GM12864 (cell line): ENCODE results near the gene ALX4.

ENCODE experiments used
- DNase-seq: peaks from one replicate; pipeline ENCODE4 v3.0.0-alpha.2; 2011; ENCODE audit warnings: low read depth
- H3K4me3 ChIP-seq: 2 replicates; pipeline ENCODE4 v1.5.1; 2011; ENCODE audit warnings: mild to moderate bottlenecking, low read depth, low read length, control low read depth
- TF ChIP-seq, protein P1 (sequence below): IDR thresholded peaks from 2 replicates; pipeline ENCODE4 v1.5.1; 2011; ENCODE audit warnings: low read depth, mild to moderate bottlenecking, moderate library complexity, low read length, control low read depth, inconsistent platforms; ENCODE audit errors: missing control alignments

The ALX4 gene

DNA sequence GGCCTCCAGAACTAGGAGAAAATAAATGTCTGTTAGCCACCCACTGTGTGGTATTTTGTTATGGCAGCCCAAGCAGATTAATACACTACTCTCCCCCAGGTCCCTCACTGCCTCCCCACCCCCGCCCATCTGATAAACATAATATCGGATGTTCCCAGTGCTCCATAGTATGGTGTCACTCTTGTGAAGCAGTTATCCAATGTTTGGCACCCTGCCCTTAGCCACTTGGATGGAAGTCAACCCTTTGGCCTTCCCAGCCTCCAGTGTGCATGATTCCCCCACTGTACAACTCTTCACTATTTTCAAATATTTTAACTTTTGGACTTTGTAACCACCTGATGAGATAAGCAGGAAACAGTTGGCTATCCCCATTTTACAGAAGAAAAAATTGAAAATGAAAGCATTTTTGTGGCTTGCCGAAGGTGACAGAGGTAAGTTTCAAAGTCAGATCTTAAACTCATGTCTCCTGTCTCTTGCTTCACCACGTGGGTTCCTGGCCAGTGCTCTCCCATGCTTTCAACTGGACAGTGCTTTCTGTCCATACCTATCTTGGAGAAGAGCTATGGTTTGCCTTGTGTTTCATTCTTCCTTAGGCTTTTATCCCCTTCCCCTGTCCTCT is 53.2 kb downstream of the ALX4 start:
- no peak overlapping the region for H3K4me3 ChIP-seq
- no peak for DNase-seq
- TF ChIP-seq, protein P1, sequence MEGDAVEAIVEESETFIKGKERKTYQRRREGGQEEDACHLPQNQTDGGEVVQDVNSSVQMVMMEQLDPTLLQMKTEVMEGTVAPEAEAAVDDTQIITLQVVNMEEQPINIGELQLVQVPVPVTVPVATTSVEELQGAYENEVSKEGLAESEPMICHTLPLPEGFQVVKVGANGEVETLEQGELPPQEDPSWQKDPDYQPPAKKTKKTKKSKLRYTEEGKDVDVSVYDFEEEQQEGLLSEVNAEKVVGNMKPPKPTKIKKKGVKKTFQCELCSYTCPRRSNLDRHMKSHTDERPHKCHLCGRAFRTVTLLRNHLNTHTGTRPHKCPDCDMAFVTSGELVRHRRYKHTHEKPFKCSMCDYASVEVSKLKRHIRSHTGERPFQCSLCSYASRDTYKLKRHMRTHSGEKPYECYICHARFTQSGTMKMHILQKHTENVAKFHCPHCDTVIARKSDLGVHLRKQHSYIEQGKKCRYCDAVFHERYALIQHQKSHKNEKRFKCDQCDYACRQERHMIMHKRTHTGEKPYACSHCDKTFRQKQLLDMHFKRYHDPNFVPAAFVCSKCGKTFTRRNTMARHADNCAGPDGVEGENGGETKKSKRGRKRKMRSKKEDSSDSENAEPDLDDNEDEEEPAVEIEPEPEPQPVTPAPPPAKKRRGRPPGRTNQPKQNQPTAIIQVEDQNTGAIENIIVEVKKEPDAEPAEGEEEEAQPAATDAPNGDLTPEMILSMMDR = no peak

DNA sequence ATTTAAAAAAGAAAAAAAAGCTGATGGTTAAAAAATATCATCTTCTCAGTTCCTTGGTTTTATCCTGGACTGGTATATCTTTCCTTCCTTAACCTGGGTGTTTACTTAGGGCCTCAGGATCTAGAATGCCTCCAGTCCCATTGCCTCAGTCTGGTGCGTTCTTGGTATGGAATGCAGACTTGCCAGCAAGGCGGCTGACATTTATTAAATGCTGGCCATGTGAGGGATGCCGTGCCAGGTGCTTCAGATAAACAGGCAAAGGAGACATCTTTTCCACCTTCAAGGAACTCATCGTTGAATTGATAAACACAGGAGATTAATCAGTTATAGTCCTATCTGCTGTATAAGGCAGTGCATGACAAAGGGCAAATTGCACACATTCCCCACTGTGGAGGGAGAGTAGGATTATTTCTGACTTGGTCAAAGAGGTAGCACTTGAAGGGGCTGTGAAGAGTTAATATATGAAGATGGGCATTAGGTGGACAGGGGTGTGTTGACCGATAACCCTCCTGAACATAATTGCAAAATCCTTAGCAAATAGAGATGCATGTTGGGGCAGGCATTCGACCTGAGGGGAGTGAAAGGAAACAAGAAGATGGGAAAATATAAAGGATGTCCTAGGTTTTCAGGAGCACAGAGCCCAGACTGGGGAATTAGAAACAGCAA is 54.4 kb downstream of the ALX4 start:
- TF ChIP-seq, protein P1 = no peak
- DNase-seq = no peak
- H3K4me3 ChIP-seq = no peak overlapping the region

DNA sequence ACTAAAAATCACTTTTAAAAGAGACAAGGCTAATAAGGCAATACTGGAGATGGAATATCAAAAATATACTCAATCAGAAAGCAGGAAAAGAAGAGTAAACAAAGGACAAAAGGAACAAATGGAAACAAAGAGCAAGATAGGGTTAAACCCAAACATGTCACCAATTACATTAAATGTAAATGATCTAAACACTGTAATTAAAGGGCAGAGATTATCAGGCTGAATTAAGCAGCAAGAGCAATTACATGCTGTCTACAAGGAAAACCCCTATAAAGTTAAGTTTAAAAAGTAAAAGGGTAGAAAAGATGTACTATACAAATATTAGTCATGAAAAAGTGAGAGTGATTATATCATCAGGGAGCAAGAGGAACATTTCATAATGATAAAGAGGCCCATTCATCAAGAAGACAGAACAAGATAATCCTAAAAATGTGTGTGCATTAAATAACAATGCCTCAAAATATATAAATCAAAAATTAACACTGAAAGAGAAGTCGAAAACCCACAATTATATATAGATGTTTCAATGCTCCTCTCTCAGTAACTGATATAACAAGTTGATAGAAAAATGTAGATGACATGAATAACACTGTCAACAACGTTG is 56.8 kb downstream of the ALX4 start:
- no peak for DNase-seq
- H3K4me3 ChIP-seq = no peak overlapping the region
- TF ChIP-seq, protein P1 = no peak

DNA sequence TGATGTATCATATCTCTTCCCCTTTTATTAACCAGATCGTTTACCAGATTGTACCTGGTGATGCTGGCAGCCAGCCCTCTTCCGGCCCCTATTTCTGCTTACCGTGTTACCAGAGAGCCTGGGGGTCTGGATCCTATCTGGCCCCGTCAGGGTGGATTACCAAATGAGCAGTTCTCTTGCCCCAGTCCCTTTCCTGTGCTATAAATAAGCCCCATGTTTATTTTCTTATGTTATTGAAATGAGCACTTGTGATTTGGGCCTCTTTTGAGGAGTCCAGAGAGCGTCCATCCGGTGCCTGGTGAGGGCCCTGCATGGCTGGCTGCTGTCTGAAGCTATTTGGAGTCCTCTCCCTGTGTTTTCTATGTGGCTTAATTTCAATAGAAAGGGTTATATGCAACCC is 59.5 kb downstream of the ALX4 start:
- H3K4me3 ChIP-seq = no peak overlapping the region
- DNase-seq = no peak
- TF ChIP-seq, protein P1 = no peak

DNA sequence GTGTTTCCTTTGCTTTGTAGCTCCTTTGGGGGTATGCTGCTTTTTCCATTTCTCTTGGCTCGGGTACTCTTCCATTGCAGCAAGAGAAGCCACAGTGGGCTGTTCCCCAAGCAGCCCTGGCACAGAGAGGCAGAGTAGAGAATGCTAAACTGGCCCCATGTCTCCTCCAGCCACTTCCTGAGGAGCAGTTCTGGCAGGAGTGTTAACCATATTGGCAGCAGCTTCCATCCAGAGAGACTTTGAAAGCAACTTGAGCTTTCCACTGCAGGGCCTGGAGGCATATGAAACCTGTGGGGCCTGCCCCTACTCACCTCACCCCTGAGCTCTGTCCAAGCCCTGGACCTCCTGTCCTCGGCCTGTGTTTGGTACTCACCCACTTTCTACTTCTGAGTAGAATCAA is 61.8 kb downstream of the ALX4 start:
- TF ChIP-seq, protein P1 = no peak
- no peak overlapping the region for H3K4me3 ChIP-seq
- DNase-seq = no peak

DNA sequence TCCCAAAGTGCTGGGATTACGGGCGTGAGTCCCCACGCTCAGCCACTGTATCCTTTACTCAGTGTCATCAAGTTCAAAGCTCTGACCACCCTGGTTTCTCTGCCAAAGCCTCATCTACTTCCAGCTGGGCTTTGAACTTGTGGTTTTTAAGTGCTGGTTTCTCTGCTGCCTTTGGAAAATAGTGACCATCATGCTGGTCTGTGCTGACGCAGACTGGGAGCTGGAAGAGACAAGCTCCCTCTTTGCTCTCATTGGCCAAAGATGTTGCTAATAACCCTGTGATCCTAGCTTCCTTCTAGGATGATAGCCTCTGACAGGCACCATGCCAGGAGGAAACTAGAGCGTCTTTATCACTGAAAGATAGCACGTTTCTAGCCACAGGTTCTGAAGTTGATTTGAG is 62.4 kb downstream of the ALX4 start:
- no peak overlapping the region for H3K4me3 ChIP-seq
- DNase-seq = no peak
- TF ChIP-seq, protein P1 = no peak
